Left cardiac atrium (tissue), 4 donors: ENCODE results near the gene ANO4. TPM values are rescaled to one million over a fixed set of nuclear protein-coding genes. Genes with fewer than 3 reads are reported as not detected.
A peak's percentile ranks its signal among the peaks of the same experiment; 100 is the strongest.
"Not testable (repeated sequence)": the region's sequence is repeated elsewhere in the genome, so short reads cannot be mapped to it uniquely, and the experiment has no call there.

Experiments used
- ATAC-seq, 2 donors: fragments of 200-7000 bp; cut with Tn5 transposase; one replicate each; pipeline ENCODE4 v1.9.1; 2020; ENCODE audit warnings: mild to moderate bottlenecking in 2 of 2, moderate library complexity in 2 of 2
- DNase-seq: peaks from one replicate; pipeline ENCODE4 v3.0.0-alpha.2; 2020
- intact Hi-C, 2 donors: fragments of 100-400 bp; cut with DNase I; formaldehyde crosslinking; loops; one replicate each; pipeline versions ENCODE4 v1.14.1 to v1.15.1; 2022 to 2023
- total RNA-seq, 2 donors: library from RNA; stranded (reverse); fragmentation: NEBNext Ultra II Directional; extraction: Animal tissue kit (Norgen Biotek cat#: 25700); gene quantifications; one replicate each; pipeline ENCODE4 v1.2.1, GENCODE V29; 2021
- donor health status: DM: no; HTN: yes; CAD: no.
- donor health status: DM: no; HTN: yes; CAD: no; lungs with severe emphysema.
- donor health status: DM: yes; HTN: yes; CAD: no.
- donor health status: Dilated cardiomyopathy.

The ANO4 gene
- total RNA-seq, 2 donors from 2014 or later, result 0.29 to 0.71 TPM

GRCh38 chr12:101108130-101108529 lies 313.6 kb downstream of the ANO4 start:
- ATAC-seq (no peak), DNase-seq (no peak)
- intact Hi-C loops, result no loop called here

GRCh38 chr12:101110866-101111265 lies 316.3 kb downstream of the ANO4 start:
- intact Hi-C loops, result no loop called here
- no peak for ATAC-seq

GRCh38 chr12:101111441-101111840 lies 316.9 kb downstream of the ANO4 start:
- DNase-seq (no peak), ATAC-seq (no peak)
- intact Hi-C loops, result no loop called here

More at GRCh38 chr12:101110866-101111265, 316.3 kb downstream of the ANO4 start:
- DNase-seq, result no peak

GRCh38 chr12:101115326-101115725 lies 320.8 kb downstream of the ANO4 start:
- no peak for DNase-seq
- intact Hi-C loops, result no loop called here
- no peak for ATAC-seq

- ATAC-seq (no peak), DNase-seq (no peak)
- intact Hi-C loops, result no loop called here
Measured at GRCh38 chr12:101116911-101117310, 322.3 kb downstream of the ANO4 start.

- no peak for DNase-seq
- intact Hi-C loops, result no loop called here
- no peak for ATAC-seq
Measured at GRCh38 chr12:101117842-101118241, 323.3 kb downstream of the ANO4 start.

- ATAC-seq (peak in 1 of 2 donors; percentile 15), DNase-seq (no peak)
- intact Hi-C loops, result no loop called here
Measured at GRCh38 chr12:101127521-101128219, 333.1 kb downstream of the ANO4 start.

GRCh38 chr12:101145777-101146431 lies 351.3 kb downstream of the ANO4 start:
- DNase-seq, intact Hi-C loops: not testable (repeated sequence)

GRCh38 chr12:101165319-101165718 lies 370.7 kb downstream of the ANO4 start:
- intact Hi-C loops, result no loop called here
- ATAC-seq (no peak), DNase-seq (no peak)

More at GRCh38 chr12:101145777-101146431, 351.3 kb downstream of the ANO4 start:
- ATAC-seq, result not testable (repeated sequence)

- no peak for DNase-seq
- ATAC-seq, result no peak
- intact Hi-C loops, result no loop called here
Measured at GRCh38 chr12:101166866-101167265, 372.3 kb downstream of the ANO4 start.

GRCh38 chr12:101168001-101168400 lies 373.4 kb downstream of the ANO4 start:
- DNase-seq, result no peak
- intact Hi-C loops, result no loop called here
- no peak for ATAC-seq

GRCh38 chr12:101172316-101172715 lies 377.7 kb downstream of the ANO4 start:
- intact Hi-C loops, result no loop called here
- ATAC-seq (no peak), DNase-seq (no peak)

GRCh38 chr12:101173197-101173749 lies 378.7 kb downstream of the ANO4 start:
- DNase-seq (no peak), ATAC-seq (no peak)
- intact Hi-C loops, result no loop called here

GRCh38 chr12:101174541-101174940 lies 380.0 kb downstream of the ANO4 start:
- DNase-seq (no peak), ATAC-seq (no peak)
- intact Hi-C loops, result no loop called here

Other genes starting within 250 kb of the ANO4 start
- 1 to 10 TPM; 4.0 to 5.5 TPM for gene GAS2L3, start 221.1 kb upstream of the ANO4 start, total RNA-seq